Measurements from ENCODE around the gene MFRP. TPM values are rescaled to one million over a fixed set of nuclear protein-coding genes. Genes with fewer than 3 reads are reported as not detected.

Gene MFRP
- total and polyA plus RNA-seq, 10 of the 15 experiments (the other 5 are each of a cell fraction or from before 2014, with no cell fraction given) = not detected

DNA sequence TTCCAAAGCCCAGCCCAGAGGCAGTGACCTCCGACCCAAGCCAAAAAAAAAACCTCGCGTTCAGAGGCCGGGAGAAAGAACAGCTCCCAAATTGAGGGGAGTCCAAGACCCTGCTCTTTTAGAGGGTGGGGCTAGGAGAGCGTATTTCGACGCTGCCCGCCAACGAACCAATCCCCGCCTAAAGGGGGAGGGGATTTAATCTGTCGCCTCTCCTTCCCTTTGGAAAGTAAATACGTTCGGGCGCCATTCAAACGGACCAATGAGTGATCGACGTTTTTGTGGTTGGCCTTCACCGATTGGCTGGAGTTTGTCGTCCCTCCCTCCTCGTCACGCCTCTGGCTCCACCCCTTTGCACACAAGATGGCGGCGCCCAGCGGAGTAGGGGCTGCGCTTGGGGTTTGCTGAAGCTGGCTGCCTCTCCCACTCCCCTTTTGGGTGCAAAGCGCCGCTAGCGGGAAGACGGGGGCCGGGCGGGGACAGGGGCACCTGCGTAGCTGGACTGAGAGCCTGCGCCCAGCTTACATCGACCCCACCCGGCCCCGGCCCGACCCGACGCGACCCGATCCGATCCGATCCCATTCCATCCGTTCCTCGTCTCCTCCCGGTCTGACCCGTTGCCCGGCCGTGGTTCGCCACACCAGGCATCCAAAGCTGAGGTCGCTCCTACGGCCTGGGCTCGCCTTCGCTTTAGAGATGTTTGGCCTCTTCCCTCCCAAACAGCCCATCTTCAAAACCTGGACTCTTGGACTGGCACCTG is 12.2 kb downstream of the MFRP start, which contains the start of gene RNF26 (continued):
- TF ChIP-seq TAF1 (IDR thresholded peaks at IDR 0.05; ENCODE audit: borderline replicate concordance, low read depth, low read length) (peak; percentile 88), NR2C1 (IDR thresholded peaks at IDR 0.05) (peak; percentile 66), TARDBP (IDR thresholded peaks at IDR 0.05; ENCODE audit: borderline replicate concordance) (no peak)

DNA sequence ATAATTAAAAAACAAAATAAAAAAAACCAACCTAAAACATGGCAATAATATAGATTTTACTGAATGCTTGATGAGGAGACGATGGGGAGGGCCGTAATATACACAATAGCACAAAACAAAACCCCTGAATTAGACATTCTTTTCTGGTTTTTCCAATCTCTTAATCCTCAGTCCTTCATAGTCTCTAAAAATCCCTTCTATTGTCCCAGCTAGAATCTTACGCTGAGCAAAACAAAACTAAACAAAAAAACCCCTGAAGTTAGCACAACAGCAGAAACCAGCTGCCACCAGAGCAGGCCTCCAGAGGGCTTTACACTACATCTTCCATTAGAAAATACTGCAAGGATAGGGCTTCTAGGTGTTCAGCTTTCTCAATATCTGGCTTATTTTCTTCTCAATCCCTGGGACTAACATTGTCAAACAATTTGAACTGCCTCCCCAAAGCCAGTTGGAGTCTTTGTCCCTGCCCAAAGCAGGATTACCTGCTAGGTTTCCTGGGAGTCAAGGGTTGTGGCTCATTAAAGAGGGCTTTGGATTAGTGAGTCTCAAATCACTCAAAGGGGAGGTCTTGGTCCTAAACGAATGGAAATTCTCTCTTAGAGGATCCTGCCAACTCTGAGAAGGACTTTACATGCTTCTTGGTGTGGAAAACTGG is 14.3 kb downstream of the MFRP start:
- ChIA-PET RAD21 (ENCODE audit: unreplicated experiment) (interaction anchor here (1.6 kb wide), 1 partner anchor 11 kb away, joined by 3 read pairs; no protein-coding TSS in a partner anchor), POLR2A (interaction anchor here (1.2 kb wide), 1 partner anchor 11 kb away, joined by 3 read pairs; no protein-coding TSS in a partner anchor), CTCF (interaction anchor here (6.1 kb wide), 1 partner anchor 10 kb away, joined by 58 read pairs; no protein-coding TSS in a partner anchor), SMC1A (ENCODE audit: uncharacterized antibody, unreplicated experiment) (interaction anchor here (1.2 to 1.4 kb wide), 2 partner anchors 9 to 11 kb away, joined by 4 read pairs; no protein-coding TSS in a partner anchor)
- Histone ChIP-seq H3K4me3 (no peak overlapping the region), H3K9ac (ENCODE audit: control insufficient read depth, insufficient read depth, low read length) (no peak overlapping the region), H3K79me2 (ENCODE audit: control insufficient read depth, insufficient read depth, low read length) (peaks cover 13% of the 10 kb centered on the region), H4K20me1 (ENCODE audit: control insufficient read depth, insufficient read depth) (no peaks in the 10 kb centered on the region), H3K9me3 (replicated peaks; ENCODE audit: control insufficient read depth, insufficient read depth, low read length) (no peaks in the 10 kb centered on the region), H2AFZ (ENCODE audit: control insufficient read depth, low read depth, low read length) (no peak overlapping the region), H3K27ac (ENCODE audit: control insufficient read depth, insufficient read depth) (no peak overlapping the region), H3K4me2 (ENCODE audit: control insufficient read depth, insufficient read depth) (no peak overlapping the region), H3K36me3 (ENCODE audit: control insufficient read depth in 2 of 2, insufficient read depth in 2 of 2, low read length in 1 of 2) (no peaks in the 10 kb centered on the region), H3K4me1 (ENCODE audit: control insufficient read depth, insufficient read depth, low read length) (peaks cover 12% of the 10 kb centered on the region), H3K27me3 (replicated peaks in 1 of 2; ENCODE audit: control insufficient read depth in 2 of 2, insufficient read depth in 2 of 2, low read length in 1 of 2) (no peaks in the 10 kb centered on the region)
- TF ChIP-seq BRCA1 (IDR thresholded peaks at IDR 0.05; ENCODE audit: low read depth, low read length) (no peak), HCFC1 (IDR thresholded peaks at IDR 0.05; ENCODE audit: low read length) (no peak), NFXL1 (IDR thresholded peaks at IDR 0.05; ENCODE audit: borderline replicate concordance) (no peak)
- no peak for FAIRE-seq
- intact Hi-C loops (cut with micrococcal nuclease; ENCODE audit: unreplicated experiment) = no loop called here
- ATAC-seq = no peak
- in situ Hi-C loops (cut with MboI) = no loop called here
- DNase-seq (ENCODE audit: low read depth, low spot score) = no peak
- WGBS (ENCODE audit: insufficient coverage, insufficient replicate concordance, low lambda C conversion rate, missing lambda C conversion rate) = 59% methylated on average over 4 of the region's 4 CpGs
- no TSS peak for BruUV-seq (replicated peaks)
